SU-DHL-6 (cell line): ENCODE data around the gene AGAP1.

Experiments used
- H2AFZ ChIP-seq: fragments of 200-600 bp; sonication (generic); 2 replicates; pipeline ENCODE4 v1.6.1; 2014; ENCODE audit warnings: low read depth, mild to moderate bottlenecking, moderate library complexity, mixed read lengths, antibody characterized with exemption, low read length; ENCODE audit not compliant: severe bottlenecking
- H3F3A ChIP-seq: fragments of 200-600 bp; shearing (Covaris generic); 2 replicates; pipeline ENCODE4 v1.6.0; 2016; ENCODE audit warnings: antibody characterized with exemption, mild to moderate bottlenecking; ENCODE audit not compliant: insufficient read depth
- H3K27ac ChIP-seq: fragments of 200-600 bp; sonication (generic); 2 replicates; pipeline ENCODE4 v1.5.1; 2016; ENCODE audit warnings: low read depth, mild to moderate bottlenecking, low read length, moderate library complexity, mixed read lengths
- H3K27me3 ChIP-seq: fragments of 200-600 bp; sonication (generic), shearing (Covaris generic); 2 replicates; pipeline ENCODE4 v1.6.0; 2014; ENCODE audit warnings: mild to moderate bottlenecking, low read length
- H3K36me3 ChIP-seq: fragments of 200-600 bp; sonication (generic); 2 replicates; pipeline ENCODE4 v1.6.1; 2014; ENCODE audit warnings: mild to moderate bottlenecking, low read length, mixed read lengths
- H3K4me2 ChIP-seq: fragments of 300-600, 200-600 bp; shearing (Covaris generic), sonication (generic); 2 replicates; pipeline ENCODE4 v1.6.0; 2014; ENCODE audit warnings: low read length, low read depth, mild to moderate bottlenecking; ENCODE audit not compliant: poor library complexity, severe bottlenecking
- H3K4me3 ChIP-seq: fragments of 200-600 bp; sonication (generic); 2 replicates; pipeline ENCODE4 v1.5.1; 2014; ENCODE audit warnings: antibody characterized with exemption, low read length, mild to moderate bottlenecking, mixed read lengths; ENCODE audit not compliant: insufficient read depth, poor library complexity, severe bottlenecking
- H3K79me2 ChIP-seq: fragments of 200-600 bp; sonication (generic); 2 replicates; pipeline ENCODE4 v1.6.1; 2014; ENCODE audit warnings: mild to moderate bottlenecking, low read length, moderate library complexity; ENCODE audit not compliant: insufficient read depth
- H3K9ac ChIP-seq: fragments of 200-600 bp; sonication (generic); 2 replicates; pipeline ENCODE4 v1.7.0; 2014; ENCODE audit warnings: mild to moderate bottlenecking, low read length
- H3K9me2 ChIP-seq: fragments of 200-600 bp; sonication (generic); replicated peaks from 2 replicates; pipeline ENCODE4 v1.6.1; 2014; ENCODE audit warnings: low read length; ENCODE audit not compliant: insufficient read depth
- H3K9me3 ChIP-seq: fragments of 200-600 bp; sonication (generic); 2 replicates; pipeline ENCODE4 v1.6.1; 2014; ENCODE audit warnings: low read length, mixed read lengths; ENCODE audit not compliant: insufficient read depth
- H4K20me1 ChIP-seq: fragments of 200-600 bp; sonication (generic); 2 replicates; pipeline ENCODE4 v1.6.1; 2014; ENCODE audit warnings: low read depth, mild to moderate bottlenecking, antibody characterized with exemption, low read length, moderate library complexity, mixed read lengths
- CTCF ChIP-seq: fragments of 200-600 bp; sonication (generic); IDR thresholded peaks from one replicate; pipeline ENCODE4 v1.5.1; 2017; ENCODE audit warnings: antibody characterized with exemption, mild to moderate bottlenecking, low read length, moderate library complexity; ENCODE audit not compliant: insufficient read depth, poor library complexity, severe bottlenecking
- EZH2phosphoT487 ChIP-seq: fragments of 200-600 bp; sonication (generic), shearing (Covaris generic); conservative IDR thresholded peaks from 2 replicates; pipeline ENCODE4 v1.6.1; 2018; ENCODE audit warnings: mild to moderate bottlenecking, antibody characterized with exemption, low read length, moderate library complexity, mixed read lengths

AGAP1 gene

GRCh38 chr2:235701206-235701981 is 207.6 kb downstream of the AGAP1 start:
- H3K4me2 ChIP-seq: no peak overlapping the region
- TF ChIP-seq EZH2phosphoT487 (no peak), CTCF (no peak)
- no peak overlapping the region for H2AFZ ChIP-seq
- no peak overlapping the region for H3K4me3 ChIP-seq
- H4K20me1 ChIP-seq: no peaks in the 10 kb centered on the region
- H3K27ac ChIP-seq: no peak overlapping the region
- no peaks in the 10 kb centered on the region for H3K9me3 ChIP-seq
- H3K9me2 ChIP-seq: no peaks in the 10 kb centered on the region
- H3K36me3 ChIP-seq: no peaks in the 10 kb centered on the region
- no peaks in the 10 kb centered on the region for H3K79me2 ChIP-seq
- H3F3A ChIP-seq: no peaks in the 10 kb centered on the region
- H3K27me3 ChIP-seq: no peaks in the 10 kb centered on the region
- no peak overlapping the region for H3K9ac ChIP-seq

DNA sequence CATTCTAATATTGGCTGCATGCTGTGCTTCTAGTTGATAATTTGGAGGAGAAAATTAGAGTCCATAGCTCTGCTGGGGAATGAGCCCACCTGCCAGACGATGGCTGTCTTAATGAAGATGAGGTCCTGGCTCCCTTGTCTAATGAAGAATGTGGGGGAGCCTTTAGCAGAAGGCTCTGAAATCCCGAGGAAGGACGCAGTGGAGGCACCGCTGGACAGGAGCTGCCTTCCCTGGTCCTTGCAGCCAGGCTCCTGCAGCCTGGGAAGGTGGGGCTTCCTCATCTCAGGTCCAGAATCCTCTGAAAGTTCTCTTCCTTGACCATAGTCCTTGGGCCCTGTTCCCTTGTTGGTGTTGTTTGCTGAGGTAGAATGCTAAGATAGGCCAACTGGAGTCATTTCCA is 208.3 kb downstream of the AGAP1 start:
- no peak overlapping the region for H2AFZ ChIP-seq
- no peaks in the 10 kb centered on the region for H3K9me2 ChIP-seq
- no peaks in the 10 kb centered on the region for H3K79me2 ChIP-seq
- no peaks in the 10 kb centered on the region for H4K20me1 ChIP-seq
- H3K36me3 ChIP-seq: no peaks in the 10 kb centered on the region
- no peak for TF ChIP-seq CTCF
- no peak for TF ChIP-seq EZH2phosphoT487
- H3K27me3 ChIP-seq: no peaks in the 10 kb centered on the region
- H3K9ac ChIP-seq: no peak overlapping the region
- H3K4me3 ChIP-seq: no peak overlapping the region
- H3K27ac ChIP-seq: no peak overlapping the region
- H3K4me2 ChIP-seq: no peak overlapping the region
- H3K9me3 ChIP-seq: no peaks in the 10 kb centered on the region
- H3F3A ChIP-seq: no peaks in the 10 kb centered on the region

DNA sequence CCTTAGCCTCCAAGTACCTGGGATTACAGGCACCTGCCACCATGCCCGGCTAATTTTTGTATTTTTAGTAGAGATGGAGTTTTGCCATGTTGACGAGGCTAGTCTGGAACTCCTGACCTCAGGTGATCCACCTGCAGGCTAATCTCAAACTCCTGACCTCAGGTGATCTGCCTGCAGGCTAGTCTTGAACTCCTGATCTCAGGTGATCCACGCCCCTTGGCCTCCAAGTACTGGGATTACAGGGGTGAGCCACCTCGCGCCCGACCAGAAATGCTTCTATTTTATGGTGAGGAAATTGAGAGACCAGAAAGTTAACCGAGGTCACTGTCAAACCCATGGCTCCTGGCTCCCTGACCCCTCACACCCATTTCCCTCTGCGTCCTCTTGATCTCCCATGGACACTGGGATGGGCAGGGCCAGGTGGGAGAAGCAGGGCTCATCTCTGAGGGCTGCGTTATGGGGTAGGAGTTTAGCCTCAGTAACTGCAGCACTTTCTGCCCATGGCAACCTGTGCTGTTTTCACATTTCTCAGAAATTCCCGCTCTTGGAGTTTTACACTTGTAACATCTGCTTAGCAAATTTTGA is 210.0 kb downstream of the AGAP1 start:
- Histone ChIP-seq H3K27ac (no peak overlapping the region), H2AFZ (no peak overlapping the region), H4K20me1 (no peaks in the 10 kb centered on the region), H3K9ac (no peak overlapping the region), H3K9me2 (no peaks in the 10 kb centered on the region), H3K27me3 (no peaks in the 10 kb centered on the region), H3K4me3 (no peak overlapping the region), H3K9me3 (no peaks in the 10 kb centered on the region), H3K4me2 (no peak overlapping the region), H3K36me3 (no peaks in the 10 kb centered on the region), H3K79me2 (no peaks in the 10 kb centered on the region), H3F3A (no peaks in the 10 kb centered on the region)
- TF ChIP-seq EZH2phosphoT487 (no peak), CTCF (no peak)
